Head of caudate nucleus (tissue), 42 donors: ENCODE results near the gene FIGN.

Experiments
- DNase-seq, 42 donors: peaks; one replicate each; pipeline versions ENCODE4 v3.0.0 to v3.0.0-alpha.2; 2020 to 2021; ENCODE audit warnings: mixed read lengths in 7 of 42
- intact Hi-C: fragments of 100-400 bp; cut with DNase I; formaldehyde crosslinking; loops from one replicate; pipeline ENCODE4 v1.15.0; 2022

FIGN gene

GRCh38 chr2:163600801-163601200 lies 135.0 kb downstream of the FIGN start:
- DNase-seq = no peak

GRCh38 chr2:163595028-163595427 lies 140.8 kb downstream of the FIGN start:
- no peak for DNase-seq
- intact Hi-C loops = no loop called here

More at GRCh38 chr2:163600801-163601200, 135.0 kb downstream of the FIGN start:
- intact Hi-C loops = loop anchor here (10.0 kb wide), 1 partner anchor 246 kb away; no protein-coding TSS in a partner anchor

GRCh38 chr2:163594497-163594896 lies 141.3 kb downstream of the FIGN start:
- intact Hi-C loops = no loop called here
- DNase-seq = no peak

- no peak for DNase-seq
- intact Hi-C loops = no loop called here
Measured at GRCh38 chr2:163593982-163594381, 141.8 kb downstream of the FIGN start.

GRCh38 chr2:163592954-163593622 lies 142.7 kb downstream of the FIGN start:
- DNase-seq = no peak
- intact Hi-C loops = no loop called here

- DNase-seq = no peak
- intact Hi-C loops = no loop called here
Measured at GRCh38 chr2:163591461-163591860, 144.3 kb downstream of the FIGN start.

- no peak for DNase-seq
- intact Hi-C loops = no loop called here
Measured at GRCh38 chr2:163580757-163581156, 155.1 kb downstream of the FIGN start.

- intact Hi-C loops = no loop called here
- DNase-seq = no peak
Measured at GRCh38 chr2:163574309-163574708, 161.5 kb downstream of the FIGN start.

GRCh38 chr2:163573652-163574051 lies 162.2 kb downstream of the FIGN start:
- DNase-seq = no peak
- intact Hi-C loops = no loop called here

GRCh38 chr2:163572850-163573249 lies 163.0 kb downstream of the FIGN start:
- intact Hi-C loops = no loop called here
- DNase-seq = no peak

- intact Hi-C loops = no loop called here
- DNase-seq = no peak
Measured at GRCh38 chr2:163571423-163572102, 164.2 kb downstream of the FIGN start.

GRCh38 chr2:163570391-163570790 lies 165.4 kb downstream of the FIGN start:
- DNase-seq = no peak
- intact Hi-C loops = no loop called here

GRCh38 chr2:163565192-163565591 lies 170.6 kb downstream of the FIGN start:
- peak in 3 of 42 donors; percentile 2 to 6 (median 3) for DNase-seq
- intact Hi-C loops = no loop called here

- intact Hi-C loops = no loop called here
Measured at GRCh38 chr2:163564236-163564635, 171.6 kb downstream of the FIGN start.

GRCh38 chr2:163563336-163563735 lies 172.5 kb downstream of the FIGN start:
- intact Hi-C loops = no loop called here
- DNase-seq = no peak

More at GRCh38 chr2:163564236-163564635, 171.6 kb downstream of the FIGN start:
- DNase-seq = no peak

GRCh38 chr2:163558251-163559021 lies 177.4 kb downstream of the FIGN start:
- intact Hi-C loops = no loop called here
- no peak for DNase-seq

- intact Hi-C loops = no loop called here
- no peak for DNase-seq
Measured at GRCh38 chr2:163556511-163556910, 179.3 kb downstream of the FIGN start.

- intact Hi-C loops = no loop called here
- no peak for DNase-seq
Measured at GRCh38 chr2:163554864-163555263, 180.9 kb downstream of the FIGN start.

GRCh38 chr2:163553601-163554000 lies 182.2 kb downstream of the FIGN start:
- intact Hi-C loops = no loop called here
- no peak for DNase-seq

GRCh38 chr2:163552758-163553157 lies 183.1 kb downstream of the FIGN start:
- no peak for DNase-seq
- intact Hi-C loops = no loop called here
